Caki2 (cell line): ENCODE data around the gene PSTPIP2. TPM values are rescaled to one million over a fixed set of nuclear protein-coding genes. Genes with fewer than 3 reads are reported as not detected.
A peak's percentile ranks its signal among the peaks of the same experiment; 100 is the strongest.
"Not testable (repeated sequence)": the region's sequence is repeated elsewhere in the genome, so short reads cannot be mapped to it uniquely, and the experiment has no call there.

ENCODE experiments used
- DNase-seq: peaks from one replicate; pipeline ENCODE4 v3.0.0-alpha.2; 2015; ENCODE audit warnings: low read depth
- in situ Hi-C: cut with HindIII; loops from 2 replicates; pipeline ENCODE4 v1.10.0; 2016; ENCODE audit warnings: low sequenced_read_pairs, low pct_unique_long_range_greater_than_20kb, mixed read lengths
- total RNA-seq: library from RNA; depleted of rRNA; stranded (reverse); fragments of >200 nt; shearing (Covaris generic); gene quantifications from 2 replicates; pipeline ENCODE4 v1.2.3, GENCODE V29; 2014; ENCODE audit warnings: low replicate concordance

The PSTPIP2 gene
- total RNA-seq, 1 experiment from 2014 or later, result not detected

- DNase-seq, result no peak
- in situ Hi-C loops, result no loop called here
These were observed 69.1 kb downstream of the PSTPIP2 start for GRCh38 chr18:46002934-46003333.

GRCh38 chr18:46001892-46002291, 70.2 kb downstream of the PSTPIP2 start:
- no peak for DNase-seq

GRCh38 chr18:46001074-46001473, 71.0 kb downstream of the PSTPIP2 start:
- in situ Hi-C loops, result no loop called here
- no peak for DNase-seq

More at GRCh38 chr18:46001892-46002291, 70.2 kb downstream of the PSTPIP2 start:
- in situ Hi-C loops, result no loop called here

GRCh38 chr18:45999536-45999935, 72.5 kb downstream of the PSTPIP2 start:
- in situ Hi-C loops, result no loop called here
- DNase-seq, result no peak

DNA sequence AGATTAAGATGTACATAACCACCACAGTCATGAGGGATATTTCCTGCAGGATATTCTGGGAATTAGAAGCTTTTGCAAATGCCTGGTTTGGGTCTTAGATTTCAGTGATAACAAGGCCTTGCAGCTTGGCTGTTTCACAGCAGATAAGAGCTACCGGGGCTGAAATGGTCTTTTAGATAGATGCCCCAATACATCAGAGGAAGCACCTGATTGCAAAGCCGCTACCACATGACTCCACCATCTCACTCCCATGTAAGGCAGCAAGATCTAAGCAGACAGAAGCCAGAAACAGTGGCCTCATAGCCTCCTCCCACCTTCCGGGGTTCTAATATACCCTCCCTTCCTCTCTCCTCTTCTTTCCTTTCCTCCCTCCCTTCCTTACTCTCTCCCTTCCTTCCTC, 73.8 kb downstream of the PSTPIP2 start:
- DNase-seq, result no peak
- in situ Hi-C loops, result no loop called here

- no peak for DNase-seq
- in situ Hi-C loops, result no loop called here
These were observed 74.3 kb downstream of the PSTPIP2 start for GRCh38 chr18:45997700-45998151.

- in situ Hi-C loops, result no loop called here
- DNase-seq, result no peak
These were observed 76.6 kb downstream of the PSTPIP2 start for GRCh38 chr18:45995461-45995860.

DNA sequence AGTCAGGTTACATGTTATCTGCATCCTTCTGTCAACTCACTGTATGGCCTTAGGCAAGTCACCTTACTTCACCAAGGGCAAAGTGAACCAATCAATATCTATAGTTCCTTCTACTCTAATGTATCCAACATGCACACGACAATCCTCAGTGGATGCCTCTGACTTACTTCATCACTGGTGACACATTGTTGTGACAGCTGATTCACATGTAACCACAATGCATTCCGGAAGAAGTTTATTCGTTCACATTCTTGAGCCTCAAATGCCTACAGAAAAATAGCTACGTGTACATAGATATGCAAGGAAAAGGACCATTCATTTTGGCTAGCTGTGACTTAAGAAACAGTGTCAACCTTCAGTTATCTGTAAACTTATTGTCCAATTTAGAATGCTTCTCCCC, 78.6 kb downstream of the PSTPIP2 start:
- peak; percentile 33 for DNase-seq
- in situ Hi-C loops, result no loop called here

- in situ Hi-C loops, DNase-seq: not testable (repeated sequence)
These were observed 79.5 kb downstream of the PSTPIP2 start for GRCh38 chr18:45992527-45992926.

GRCh38 chr18:45991788-45992187, 80.3 kb downstream of the PSTPIP2 start:
- in situ Hi-C loops, result no loop called here
- no peak for DNase-seq

DNA sequence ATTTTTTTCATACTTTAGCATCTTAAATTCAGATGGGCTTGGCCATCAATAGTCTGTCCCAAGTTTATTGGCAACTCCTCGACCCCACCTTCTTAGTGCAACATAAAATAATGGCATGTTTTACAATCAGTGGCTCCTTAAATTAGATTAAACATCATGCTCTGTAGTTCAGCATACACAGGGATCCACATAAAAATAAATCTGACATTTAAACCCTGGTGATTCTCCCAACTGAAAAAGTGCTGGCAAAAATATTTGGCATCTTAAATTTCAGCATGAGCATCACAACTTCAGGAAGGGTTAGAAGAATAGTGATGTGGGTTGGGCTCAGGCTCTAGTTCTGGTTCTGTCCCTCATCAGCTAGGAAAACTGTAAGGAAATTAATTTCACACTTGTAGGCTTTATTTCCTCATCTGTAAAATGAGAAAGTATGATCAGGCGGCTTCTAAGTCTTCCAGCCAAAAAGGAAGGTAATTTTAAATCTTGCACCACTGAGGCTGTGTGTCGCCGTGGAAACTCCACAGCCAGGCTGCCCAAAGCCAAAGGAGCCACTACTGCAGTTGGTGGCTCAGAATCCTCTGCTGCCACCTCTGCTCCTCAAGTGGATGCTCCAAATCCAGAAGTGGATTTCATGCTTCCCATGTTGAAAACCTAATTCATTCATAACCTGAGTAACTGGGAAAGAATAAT, 87.4 kb downstream of the PSTPIP2 start:
- DNase-seq, result no peak
- in situ Hi-C loops, result no loop called here

GRCh38 chr18:45981821-45982220, 90.2 kb downstream of the PSTPIP2 start:
- DNase-seq, result no peak

GRCh38 chr18:45980229-45980628, 91.8 kb downstream of the PSTPIP2 start:
- in situ Hi-C loops, result no loop called here
- no peak for DNase-seq

More at GRCh38 chr18:45981821-45982220, 90.2 kb downstream of the PSTPIP2 start:
- in situ Hi-C loops, result no loop called here

- in situ Hi-C loops, result no loop called here
- no peak for DNase-seq
These were observed 94.0 kb downstream of the PSTPIP2 start for GRCh38 chr18:45978084-45978483.

GRCh38 chr18:45976974-45977373, 95.1 kb downstream of the PSTPIP2 start:
- no peak for DNase-seq
- in situ Hi-C loops, result no loop called here

- in situ Hi-C loops, result no loop called here
- DNase-seq, result no peak
These were observed 95.5 kb downstream of the PSTPIP2 start for GRCh38 chr18:45976566-45976965.

- peak; percentile 37 for DNase-seq
- in situ Hi-C loops, result no loop called here
These were observed 97.9 kb downstream of the PSTPIP2 start for GRCh38 chr18:45974088-45974536.

DNA sequence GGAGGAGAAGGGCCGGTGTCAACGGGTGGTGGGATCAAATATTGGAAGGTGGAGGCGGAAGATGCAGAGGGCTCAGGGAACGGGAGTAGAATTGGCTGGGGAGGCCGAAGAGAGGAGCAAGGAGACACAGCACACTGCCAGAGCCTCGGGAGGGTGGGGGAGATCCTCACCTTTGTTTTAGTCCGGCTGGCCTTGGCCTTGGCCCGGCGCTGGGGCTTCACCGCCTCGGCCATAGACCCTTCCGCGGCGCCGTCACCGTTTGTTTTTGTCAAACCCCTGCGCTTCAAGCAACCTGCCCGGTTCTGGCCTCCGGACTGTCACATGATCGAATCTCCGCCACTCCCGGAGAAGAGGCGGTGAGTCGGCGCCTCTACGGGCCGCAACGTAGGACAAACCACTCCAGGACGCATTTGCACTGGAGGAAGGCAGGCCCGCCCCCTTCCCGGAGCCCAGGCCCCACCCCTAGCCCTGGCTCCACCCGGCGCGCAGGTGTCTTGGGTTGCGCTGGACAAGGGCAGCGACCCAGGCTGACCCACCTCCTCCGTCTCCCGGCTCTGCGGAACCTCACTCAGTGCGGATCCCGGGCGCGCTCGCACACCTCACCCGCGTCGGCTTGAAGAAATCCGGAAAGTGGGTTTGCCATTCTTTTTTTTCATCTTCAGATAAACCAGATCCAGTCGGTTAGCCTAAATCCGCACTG, 104.9 kb downstream of the PSTPIP2 start, which contains the start of gene EPG5:
Gene EPG5, minus strand, starts transcription at position 323 of the 700 bp plus-strand sequence. Its CDS starts 90 bp downstream, at position 233.
- peak; percentile 84 for DNase-seq
- in situ Hi-C loops, result no loop called here

- DNase-seq, in situ Hi-C loops: not testable (repeated sequence)
These were observed 107.1 kb downstream of the PSTPIP2 start for GRCh38 chr18:45964913-45965312.
